Measurements from ENCODE around the gene ERRFI1.

- no peak for TF ChIP-seq POLR2AphosphoS5 (IDR thresholded peaks at IDR 0.05)
- no peak for TF ChIP-seq CTCF (IDR thresholded peaks at IDR 0.05)
Measured at GRCh38 chr1:8021676-8022266, 4.3 kb downstream of the ERRFI1 start.
